ENCODE results near the gene THEM4. TPM values are rescaled to one million over a fixed set of nuclear protein-coding genes. Genes with fewer than 3 reads are reported as not detected.
"Not testable (repeated sequence)": the region's sequence is repeated elsewhere in the genome, so short reads cannot be mapped to it uniquely, and the experiment has no call there.

THEM4 gene
- total RNA-seq, 2 experiments from 2014 or later, result 29.8 to 31.7 TPM

- H3K4me1 Mint-ChIP-seq (ENCODE audit: low read depth), result peaks cover 56% of the 10 kb centered on the region
- DNase-seq (no peak), ATAC-seq (no peak)
- H3K4me3 Mint-ChIP-seq, result peak overlapping the region; percentile 94
- peak overlapping the region; percentile 87 for H3K27ac Mint-ChIP-seq
- peaks cover 37% of the 10 kb centered on the region for H3K9me3 Mint-ChIP-seq (ENCODE audit: insufficient read depth)
- peaks cover 50% of the 10 kb centered on the region for H3K36me3 Mint-ChIP-seq (ENCODE audit: low read depth)
- POLR2A ChIA-PET, result interaction anchor here (4.1 kb wide), 1 partner anchor 10 kb away, joined by 30 read pairs; no protein-coding TSS in a partner anchor
- no peaks in the 10 kb centered on the region for H3K27me3 Mint-ChIP-seq (ENCODE audit: low read depth)
- CTCF ChIA-PET, result interaction anchor here (0.9 to 4.2 kb wide), 9 partner anchors 10 to 93 kb away, joined by 3 to 43 read pairs (median 5); no protein-coding TSS in a partner anchor
Measured at GRCh38 chr1:151908228-151908691, 1.1 kb downstream of the THEM4 start.

GRCh38 chr1:151907363-151908139 is 1.8 kb downstream of the THEM4 start:
- DNase-seq (peak; percentile 37), ATAC-seq (no peak)
- CTCF ChIA-PET, result interaction anchor here (0.9 to 4.2 kb wide), 7 partner anchors 9 to 94 kb away, joined by 3 to 43 read pairs (median 5); no protein-coding TSS in a partner anchor
- Mint-ChIP-seq H3K4me3 (peak overlapping the region; percentile 94), H3K36me3 (ENCODE audit: low read depth) (peaks cover 53% of the 10 kb centered on the region), H3K9me3 (ENCODE audit: insufficient read depth) (peaks cover 37% of the 10 kb centered on the region), H3K4me1 (ENCODE audit: low read depth) (peaks cover 56% of the 10 kb centered on the region), H3K27me3 (ENCODE audit: low read depth) (no peaks in the 10 kb centered on the region), H3K27ac (peak overlapping the region; percentile 50)
- POLR2A ChIA-PET, result interaction anchor here (4.1 kb wide), 1 partner anchor 9 kb away, joined by 30 read pairs; no protein-coding TSS in a partner anchor

GRCh38 chr1:151906324-151906645 is 3.0 kb downstream of the THEM4 start:
- CTCF ChIA-PET, result interaction anchor here (1.5 to 4.0 kb wide), 2 partner anchors 8 to 62 kb away, joined by 5 to 43 read pairs; no protein-coding TSS in a partner anchor
- H3K36me3 Mint-ChIP-seq (ENCODE audit: low read depth), result peaks cover 65% of the 10 kb centered on the region
- not testable (repeated sequence) for H3K27me3 Mint-ChIP-seq (ENCODE audit: low read depth)

GRCh38 chr1:151905443-151906323 is 3.6 kb downstream of the THEM4 start:
- peak; percentile 3 for ATAC-seq
- Mint-ChIP-seq H3K9me3 (ENCODE audit: insufficient read depth) (peaks cover 52% of the 10 kb centered on the region), H3K27ac (peak overlapping the region; percentile 96), H3K4me1 (ENCODE audit: low read depth) (peaks cover 66% of the 10 kb centered on the region), H3K36me3 (ENCODE audit: low read depth) (peaks cover 71% of the 10 kb centered on the region), H3K4me3 (peak overlapping the region; percentile 69)
- CTCF ChIA-PET, result interaction anchor here (0.8 to 4.0 kb wide), 12 partner anchors 7 to 129 kb away, joined by 3 to 43 read pairs (median 4); no protein-coding TSS in a partner anchor
- not testable (repeated sequence) for DNase-seq; H3K27me3 Mint-ChIP-seq (ENCODE audit: low read depth)
- POLR2A ChIA-PET, result interaction anchor here (0.6 to 1.3 kb wide), 11 partner anchors 9 to 1011 kb away, joined by 3 to 10 read pairs (median 3); no protein-coding TSS in a partner anchor

More at GRCh38 chr1:151906324-151906645, 3.0 kb downstream of the THEM4 start:
- H3K4me3 Mint-ChIP-seq, DNase-seq, ATAC-seq: not testable (repeated sequence)
- Mint-ChIP-seq H3K27ac (peak overlapping the region; percentile 63), H3K9me3 (ENCODE audit: insufficient read depth) (peaks cover 48% of the 10 kb centered on the region), H3K4me1 (ENCODE audit: low read depth) (peaks cover 62% of the 10 kb centered on the region)
- POLR2A ChIA-PET, result interaction anchor here (1.3 to 4.1 kb wide), 2 partner anchors 8 to 40 kb away, joined by 3 to 30 read pairs; no protein-coding TSS in a partner anchor

- ChIA-PET POLR2A (interaction anchor here (0.6 to 1.3 kb wide), 13 partner anchors 8 to 1010 kb away, joined by 3 to 10 read pairs (median 3); no protein-coding TSS in a partner anchor), CTCF (interaction anchor here (0.8 to 3.0 kb wide), 12 partner anchors 14 to 130 kb away, joined by 3 to 12 read pairs (median 4); no protein-coding TSS in a partner anchor)
- H3K4me1 Mint-ChIP-seq (ENCODE audit: low read depth), result peaks cover 69% of the 10 kb centered on the region
- peak overlapping the region; percentile 69 for H3K4me3 Mint-ChIP-seq
- no peaks in the 10 kb centered on the region for H3K27me3 Mint-ChIP-seq (ENCODE audit: low read depth)
- H3K36me3 Mint-ChIP-seq (ENCODE audit: low read depth), result peaks cover 77% of the 10 kb centered on the region
- ATAC-seq (peak; percentile 66), DNase-seq (peak; percentile 78)
- peak overlapping the region; percentile 96 for H3K27ac Mint-ChIP-seq
- peaks cover 57% of the 10 kb centered on the region for H3K9me3 Mint-ChIP-seq (ENCODE audit: insufficient read depth)
Measured at GRCh38 chr1:151905070-151905442, 4.3 kb downstream of the THEM4 start.

GRCh38 chr1:151902858-151903257 is 6.5 kb downstream of the THEM4 start:
- DNase-seq (no peak), ATAC-seq (no peak)
- no peak overlapping the region for H3K4me3 Mint-ChIP-seq
- H3K4me1 Mint-ChIP-seq (ENCODE audit: low read depth), result peaks cover 77% of the 10 kb centered on the region
- POLR2A ChIA-PET, result no interaction called here
- peaks cover 54% of the 10 kb centered on the region for H3K9me3 Mint-ChIP-seq (ENCODE audit: insufficient read depth)
- CTCF ChIA-PET, result interaction anchor here (0.5 to 3.0 kb wide), 2 partner anchors 14 to 30 kb away, joined by 3 to 12 read pairs; no protein-coding TSS in a partner anchor
- H3K27ac Mint-ChIP-seq, result no peak overlapping the region
- peaks cover 87% of the 10 kb centered on the region for H3K36me3 Mint-ChIP-seq (ENCODE audit: low read depth)
- H3K27me3 Mint-ChIP-seq (ENCODE audit: low read depth), result no peaks in the 10 kb centered on the region

GRCh38 chr1:151900804-151901203 is 8.5 kb downstream of the THEM4 start:
- ATAC-seq; H3K27me3 Mint-ChIP-seq (ENCODE audit: low read depth); POLR2A ChIA-PET; H3K27ac Mint-ChIP-seq; H3K4me3 Mint-ChIP-seq; DNase-seq: not testable (repeated sequence)
- CTCF ChIA-PET, result interaction anchor here (2.0 to 4.4 kb wide), 2 partner anchors 7 to 67 kb away, joined by 4 to 43 read pairs; partner anchors contain the start of gene THEM4
- peaks cover 78% of the 10 kb centered on the region for H3K4me1 Mint-ChIP-seq (ENCODE audit: low read depth)
- peaks cover 39% of the 10 kb centered on the region for H3K9me3 Mint-ChIP-seq (ENCODE audit: insufficient read depth)
- peaks cover 80% of the 10 kb centered on the region for H3K36me3 Mint-ChIP-seq (ENCODE audit: low read depth)

- CTCF ChIA-PET, result interaction anchor here (1.0 to 4.4 kb wide), 9 partner anchors 9 to 103 kb away, joined by 3 to 43 read pairs (median 7); partner anchors contain the start of gene THEM4
- no peaks in the 10 kb centered on the region for H3K27me3 Mint-ChIP-seq (ENCODE audit: low read depth)
- H3K4me3 Mint-ChIP-seq, result peak overlapping the region; percentile 62
- peaks cover 30% of the 10 kb centered on the region for H3K9me3 Mint-ChIP-seq (ENCODE audit: insufficient read depth)
- DNase-seq (peak; percentile 70), ATAC-seq (peak; percentile 88)
- peak overlapping the region; percentile 90 for H3K27ac Mint-ChIP-seq
- POLR2A ChIA-PET, result interaction anchor here (0.6 to 2.7 kb wide), 4 partner anchors 10 to 280 kb away, joined by 3 to 30 read pairs (median 3); partner anchors contain the start of gene THEM4
- peaks cover 73% of the 10 kb centered on the region for H3K36me3 Mint-ChIP-seq (ENCODE audit: low read depth)
- H3K4me1 Mint-ChIP-seq (ENCODE audit: low read depth), result peaks cover 58% of the 10 kb centered on the region
Measured at GRCh38 chr1:151898519-151898991, 10.8 kb downstream of the THEM4 start.

GRCh38 chr1:151897991-151898431 is 11.3 kb downstream of the THEM4 start:
- Mint-ChIP-seq H3K27ac (peak overlapping the region; percentile 90), H3K36me3 (ENCODE audit: low read depth) (peaks cover 75% of the 10 kb centered on the region), H3K4me3 (peak overlapping the region; percentile 62), H3K4me1 (ENCODE audit: low read depth) (peaks cover 56% of the 10 kb centered on the region), H3K9me3 (ENCODE audit: insufficient read depth) (peaks cover 27% of the 10 kb centered on the region), H3K27me3 (ENCODE audit: low read depth) (no peaks in the 10 kb centered on the region)
- ChIA-PET CTCF (interaction anchor here (0.7 to 4.4 kb wide), 10 partner anchors 9 to 104 kb away, joined by 3 to 43 read pairs (median 7); partner anchors contain the start of genes S100A10 and THEM4), POLR2A (interaction anchor here (0.6 to 2.7 kb wide), 4 partner anchors 7 to 94 kb away, joined by 3 to 30 read pairs (median 6); partner anchors contain the start of gene THEM4)
- ATAC-seq (no peak), DNase-seq (no peak)

GRCh38 chr1:151893176-151893924 is 16.0 kb downstream of the THEM4 start:
- peaks cover 42% of the 10 kb centered on the region for H3K4me1 Mint-ChIP-seq (ENCODE audit: low read depth)
- no peak overlapping the region for H3K4me3 Mint-ChIP-seq
- no peaks in the 10 kb centered on the region for H3K9me3 Mint-ChIP-seq (ENCODE audit: insufficient read depth)
- ChIA-PET CTCF (interaction anchor here (1.1 to 1.6 kb wide), 2 partner anchors 37 to 42 kb away, joined by 3 read pairs; no protein-coding TSS in a partner anchor), POLR2A (no interaction called here)
- no peak for DNase-seq
- no peaks in the 10 kb centered on the region for H3K27me3 Mint-ChIP-seq (ENCODE audit: low read depth)
- peaks cover 62% of the 10 kb centered on the region for H3K36me3 Mint-ChIP-seq (ENCODE audit: low read depth)
- no peak overlapping the region for H3K27ac Mint-ChIP-seq
- no peak for ATAC-seq
